Endodermal cell (in vitro differentiated cells): ENCODE data around the gene CCDC102A. TPM values are rescaled to one million over a fixed set of nuclear protein-coding genes. Genes with fewer than 3 reads are reported as not detected.

Experiments
- DNase-seq: peaks from one replicate; pipeline ENCODE4 v3.0.0-alpha.2; 2017
- H3K27ac ChIP-seq: 2 replicates; pipeline ENCODE4 v1.5.1; 2013; ENCODE audit warnings: mild to moderate bottlenecking, low read depth, low read length, moderate library complexity
- H3K27me3 ChIP-seq: 2 replicates; pipeline ENCODE4 v1.6.1; 2013; ENCODE audit warnings: mild to moderate bottlenecking, low read length, moderate library complexity; ENCODE audit not compliant: insufficient read depth, control insufficient read depth, poor library complexity, severe bottlenecking
- H3K36me3 ChIP-seq: 2 replicates; pipeline ENCODE4 v1.7.0; 2013; ENCODE audit warnings: mild to moderate bottlenecking, low read length, moderate library complexity; ENCODE audit not compliant: control insufficient read depth, insufficient read depth
- H3K4me1 ChIP-seq: one replicate; pipeline ENCODE4 v1.7.0; 2013; ENCODE audit warnings: low read length; ENCODE audit not compliant: control insufficient read depth, insufficient read depth
- H3K4me3 ChIP-seq: 2 replicates; pipeline ENCODE4 v1.5.1; 2013; ENCODE audit warnings: mild to moderate bottlenecking, low read length, moderate library complexity
- H3K9ac ChIP-seq: 2 replicates; pipeline ENCODE4 v1.6.1; 2013; ENCODE audit warnings: mild to moderate bottlenecking, low read length, moderate library complexity; ENCODE audit not compliant: poor library complexity, severe bottlenecking; ENCODE audit errors: extremely low read depth
- H3K9me3 ChIP-seq: 2 replicates; pipeline ENCODE4 v1.6.1; 2013; ENCODE audit warnings: mild to moderate bottlenecking, low read length, moderate library complexity; ENCODE audit not compliant: control insufficient read depth
- H3K27ac Mint-ChIP-seq: 2 replicates; pipeline ENCODE4 v1.8.0; 2020; ENCODE audit warnings: mixed read lengths
- H3K27me3 Mint-ChIP-seq: 2 replicates; pipeline ENCODE4 v1.8.0; 2021; ENCODE audit warnings: mild to moderate bottlenecking, mixed read lengths; ENCODE audit not compliant: insufficient read depth
- H3K36me3 Mint-ChIP-seq: 2 replicates; pipeline ENCODE4 v1.8.0; 2020; ENCODE audit warnings: low read depth, mixed read lengths
- H3K4me1 Mint-ChIP-seq: 2 replicates; pipeline ENCODE4 v1.8.0; 2020; ENCODE audit warnings: mixed read lengths
- H3K4me3 Mint-ChIP-seq: 2 replicates; pipeline ENCODE4 v1.8.0; 2020; ENCODE audit warnings: mild to moderate bottlenecking, moderate library complexity, mixed read lengths
- H3K9me3 Mint-ChIP-seq: 2 replicates; pipeline ENCODE4 v1.8.0; 2020; ENCODE audit warnings: mild to moderate bottlenecking, mixed read lengths
- whole genome bisulfite sequencing, 2 experiments: methylation state at CpG; one replicate each; pipeline versions ENCODE4 v1.1.5 to v1.1.7; 2013; ENCODE audit warnings: missing lambda C conversion rate in 2 of 2, mixed read lengths in 1 of 2; ENCODE audit not compliant: insufficient coverage in 1 of 2, insufficient read length in 1 of 2; 5-methylcytosine and 5-hydroxymethylcytosine counted together
- total RNA-seq, 2 donors: library from RNA; stranded (reverse); fragmentation: NEBNext Ultra II Directional in 1 of 2; extraction: Animal tissue kit (Norgen Biotek cat#: 25700) in 1 of 2; gene quantifications; 2 replicates in 1 of 2; 3 replicates in 1 of 2; pipeline ENCODE4 v1.2.1, GENCODE V29; 2021
- TF ChIP-seq, protein P1 (sequence below): fragments of 200-600 bp; sonication (generic); conservative IDR thresholded peaks from 2 replicates; pipeline ENCODE4 v1.5.0; 2021; ENCODE audit warnings: antibody characterized with exemption, mild to moderate bottlenecking

Gene CCDC102A
- total RNA-seq, 2 donors from 2014 or later, result 6.7 to 9.8 TPM

GRCh38 chr16:57477531-57478202, 58.7 kb downstream of the CCDC102A start:
- Mint-ChIP-seq H3K4me1 (peaks cover 21% of the 10 kb centered on the region), H3K4me3 (no peak overlapping the region), H3K9me3 (no peaks in the 10 kb centered on the region), H3K27me3 (peaks cover 10% of the 10 kb centered on the region), H3K27ac (no peak overlapping the region), H3K36me3 (peaks cover 4% of the 10 kb centered on the region)
- Histone ChIP-seq H3K9me3 (no peaks in the 10 kb centered on the region), H3K4me1 (peaks cover 6% of the 10 kb centered on the region), H3K27me3 (no peaks in the 10 kb centered on the region), H3K36me3 (peaks cover 14% of the 10 kb centered on the region), H3K27ac (no peak overlapping the region), H3K9ac (no peak overlapping the region), H3K4me3 (no peak overlapping the region)
- WGBS, 2 experiments, result 30 to 38% methylated on average over 5 to 9 of the region's 9 CpGs
- DNase-seq, result peak; percentile 62
- TF ChIP-seq, protein P1, sequence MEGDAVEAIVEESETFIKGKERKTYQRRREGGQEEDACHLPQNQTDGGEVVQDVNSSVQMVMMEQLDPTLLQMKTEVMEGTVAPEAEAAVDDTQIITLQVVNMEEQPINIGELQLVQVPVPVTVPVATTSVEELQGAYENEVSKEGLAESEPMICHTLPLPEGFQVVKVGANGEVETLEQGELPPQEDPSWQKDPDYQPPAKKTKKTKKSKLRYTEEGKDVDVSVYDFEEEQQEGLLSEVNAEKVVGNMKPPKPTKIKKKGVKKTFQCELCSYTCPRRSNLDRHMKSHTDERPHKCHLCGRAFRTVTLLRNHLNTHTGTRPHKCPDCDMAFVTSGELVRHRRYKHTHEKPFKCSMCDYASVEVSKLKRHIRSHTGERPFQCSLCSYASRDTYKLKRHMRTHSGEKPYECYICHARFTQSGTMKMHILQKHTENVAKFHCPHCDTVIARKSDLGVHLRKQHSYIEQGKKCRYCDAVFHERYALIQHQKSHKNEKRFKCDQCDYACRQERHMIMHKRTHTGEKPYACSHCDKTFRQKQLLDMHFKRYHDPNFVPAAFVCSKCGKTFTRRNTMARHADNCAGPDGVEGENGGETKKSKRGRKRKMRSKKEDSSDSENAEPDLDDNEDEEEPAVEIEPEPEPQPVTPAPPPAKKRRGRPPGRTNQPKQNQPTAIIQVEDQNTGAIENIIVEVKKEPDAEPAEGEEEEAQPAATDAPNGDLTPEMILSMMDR, result no peak

- Histone ChIP-seq H3K4me3 (no peak overlapping the region), H3K4me1 (peaks cover 14% of the 10 kb centered on the region), H3K27me3 (no peaks in the 10 kb centered on the region), H3K36me3 (peaks cover 16% of the 10 kb centered on the region), H3K27ac (no peak overlapping the region), H3K9ac (no peak overlapping the region), H3K9me3 (no peaks in the 10 kb centered on the region)
- TF ChIP-seq, protein P1, result no peak
- no peak overlapping the region for H3K4me3 Mint-ChIP-seq
- peaks cover 10% of the 10 kb centered on the region for H3K27me3 Mint-ChIP-seq
- peak; percentile 74 for DNase-seq
- 91% methylated on average over 6 of the region's 6 CpGs; no CpG with 5 or more reads in 1 of the 2 experiments for WGBS, 2 experiments
- no peaks in the 10 kb centered on the region for H3K9me3 Mint-ChIP-seq
- no peak overlapping the region for H3K27ac Mint-ChIP-seq
- peaks cover 7% of the 10 kb centered on the region for H3K36me3 Mint-ChIP-seq
- peaks cover 30% of the 10 kb centered on the region for H3K4me1 Mint-ChIP-seq
Observed at GRCh38 chr16:57476546-57477410, 59.6 kb downstream of the CCDC102A start.

DNA sequence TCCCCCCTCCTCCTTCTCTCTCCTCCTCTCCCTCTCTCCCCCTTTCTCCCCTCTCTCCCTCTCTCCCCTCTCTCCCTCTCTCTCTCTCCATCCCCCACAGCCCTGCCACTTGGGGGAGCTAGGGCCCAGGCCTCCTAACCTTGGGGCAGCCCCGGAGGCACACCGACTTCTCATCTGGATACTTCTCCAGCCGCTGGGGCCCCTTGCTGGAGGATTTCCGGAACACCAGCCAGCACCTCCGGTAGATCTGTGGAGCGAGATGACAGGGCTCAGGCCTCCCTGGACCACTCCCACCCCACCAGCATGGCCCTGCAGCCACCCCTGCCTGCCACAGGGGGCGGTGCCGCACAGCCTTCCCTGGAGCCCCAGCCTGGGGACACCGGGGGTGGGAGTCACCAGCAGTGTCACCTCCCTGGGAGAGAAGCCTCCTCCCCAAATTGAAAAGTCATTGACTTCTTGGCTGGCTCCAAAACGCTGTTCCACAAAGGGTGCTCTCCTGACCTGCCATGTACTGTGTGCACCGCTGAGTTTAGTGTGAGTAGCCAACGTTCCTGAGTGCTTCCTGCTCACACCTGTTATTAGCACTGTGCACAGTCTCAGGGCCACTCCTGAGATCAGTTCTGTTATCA, 60.5 kb downstream of the CCDC102A start:
- no peak overlapping the region for H3K27ac ChIP-seq
- H3K36me3 ChIP-seq, result peaks cover 22% of the 10 kb centered on the region
- Mint-ChIP-seq H3K9me3 (no peaks in the 10 kb centered on the region), H3K4me3 (no peak overlapping the region), H3K36me3 (peaks cover 14% of the 10 kb centered on the region), H3K4me1 (peaks cover 40% of the 10 kb centered on the region), H3K27me3 (peaks cover 10% of the 10 kb centered on the region), H3K27ac (no peak overlapping the region)
- DNase-seq, result peak; percentile 98
- no peak overlapping the region for H3K4me3 ChIP-seq
- H3K27me3 ChIP-seq, result no peaks in the 10 kb centered on the region
- H3K4me1 ChIP-seq, result peaks cover 19% of the 10 kb centered on the region
- WGBS, 2 experiments, result 14 to 34% methylated on average over 4 to 12 of the region's 12 CpGs
- TF ChIP-seq, protein P1, result peak; percentile 93
- no peaks in the 10 kb centered on the region for H3K9me3 ChIP-seq
- no peak overlapping the region for H3K9ac ChIP-seq
